DOHH2 (cell line): Measurements from ENCODE around the gene PDE6B.

Source experiments
- H3F3A ChIP-seq: fragments of 200-600 bp; sonication (generic), shearing (Covaris generic); 2 replicates; pipeline ENCODE4 v1.6.0; 2016; ENCODE audit warnings: antibody characterized with exemption, mild to moderate bottlenecking; ENCODE audit not compliant: control insufficient read depth, insufficient read depth
- H3K27ac ChIP-seq: fragments of 200-600 bp; sonication (generic); 2 replicates; pipeline ENCODE4 v1.5.1; 2014; ENCODE audit warnings: low read depth, mild to moderate bottlenecking, low read length, moderate library complexity
- H3K27me3 ChIP-seq: fragments of 200-600 bp; sonication (generic); 2 replicates; pipeline ENCODE4 v1.6.1; 2014; ENCODE audit warnings: mild to moderate bottlenecking, low read length, mixed read lengths; ENCODE audit not compliant: control insufficient read depth
- H3K36me3 ChIP-seq: fragments of 200-600 bp; sonication (generic); 2 replicates; pipeline ENCODE4 v1.6.1; 2014; ENCODE audit warnings: mild to moderate bottlenecking, low read length, moderate library complexity, mixed read lengths; ENCODE audit not compliant: control insufficient read depth
- H3K4me1 ChIP-seq: fragments of 200-600 bp; sonication (generic); 2 replicates; pipeline ENCODE4 v1.6.1; 2014; ENCODE audit warnings: mild to moderate bottlenecking, low read length, mixed read lengths; ENCODE audit not compliant: control insufficient read depth
- H3K4me2 ChIP-seq: fragments of 200-600 bp; sonication (generic); 2 replicates; pipeline ENCODE4 v1.6.0; 2014; ENCODE audit warnings: mild to moderate bottlenecking, low read length, moderate library complexity
- H3K4me3 ChIP-seq: fragments of 200-600 bp; sonication (generic); 2 replicates; pipeline ENCODE4 v1.5.1; 2014; ENCODE audit warnings: mild to moderate bottlenecking, low read length, mixed read lengths
- H3K79me2 ChIP-seq: fragments of 200-600 bp; sonication (generic); 2 replicates; pipeline ENCODE4 v1.6.1; 2014; ENCODE audit warnings: mild to moderate bottlenecking, low read length, mixed read lengths; ENCODE audit not compliant: control insufficient read depth
- H3K9me2 ChIP-seq: fragments of 200-600 bp; sonication (generic); replicated peaks from 2 replicates; pipeline ENCODE4 v1.6.1; 2014; ENCODE audit warnings: mild to moderate bottlenecking, low read length, mixed read lengths; ENCODE audit not compliant: control insufficient read depth
- H3K9me3 ChIP-seq: fragments of 200-600 bp; sonication (generic); 2 replicates; pipeline ENCODE4 v1.6.1; 2014; ENCODE audit warnings: antibody characterized with exemption, low read length, mixed read lengths; ENCODE audit not compliant: control insufficient read depth, insufficient read depth
- H4K20me1 ChIP-seq: fragments of 200-600 bp; sonication (generic); 2 replicates; pipeline ENCODE4 v1.6.0; 2014; ENCODE audit warnings: low read depth, mild to moderate bottlenecking, antibody characterized with exemption, low read length, moderate library complexity; ENCODE audit not compliant: control insufficient read depth, insufficient read depth
- EZH2phosphoT487 ChIP-seq: fragments of 200-600 bp; sonication (generic); IDR thresholded peaks from 2 replicates; pipeline ENCODE4 v1.6.1; 2017; ENCODE audit warnings: borderline replicate concordance, mild to moderate bottlenecking, antibody characterized with exemption, low read length, moderate library complexity, mixed read lengths
- TF ChIP-seq, protein P1 (sequence below): fragments of 200-600 bp; sonication (generic); IDR thresholded peaks from one replicate; pipeline ENCODE4 v1.5.1; 2014; ENCODE audit warnings: antibody characterized with exemption, mild to moderate bottlenecking, low read depth, low read length; ENCODE audit not compliant: poor library complexity, severe bottlenecking

PDE6B gene

DNA sequence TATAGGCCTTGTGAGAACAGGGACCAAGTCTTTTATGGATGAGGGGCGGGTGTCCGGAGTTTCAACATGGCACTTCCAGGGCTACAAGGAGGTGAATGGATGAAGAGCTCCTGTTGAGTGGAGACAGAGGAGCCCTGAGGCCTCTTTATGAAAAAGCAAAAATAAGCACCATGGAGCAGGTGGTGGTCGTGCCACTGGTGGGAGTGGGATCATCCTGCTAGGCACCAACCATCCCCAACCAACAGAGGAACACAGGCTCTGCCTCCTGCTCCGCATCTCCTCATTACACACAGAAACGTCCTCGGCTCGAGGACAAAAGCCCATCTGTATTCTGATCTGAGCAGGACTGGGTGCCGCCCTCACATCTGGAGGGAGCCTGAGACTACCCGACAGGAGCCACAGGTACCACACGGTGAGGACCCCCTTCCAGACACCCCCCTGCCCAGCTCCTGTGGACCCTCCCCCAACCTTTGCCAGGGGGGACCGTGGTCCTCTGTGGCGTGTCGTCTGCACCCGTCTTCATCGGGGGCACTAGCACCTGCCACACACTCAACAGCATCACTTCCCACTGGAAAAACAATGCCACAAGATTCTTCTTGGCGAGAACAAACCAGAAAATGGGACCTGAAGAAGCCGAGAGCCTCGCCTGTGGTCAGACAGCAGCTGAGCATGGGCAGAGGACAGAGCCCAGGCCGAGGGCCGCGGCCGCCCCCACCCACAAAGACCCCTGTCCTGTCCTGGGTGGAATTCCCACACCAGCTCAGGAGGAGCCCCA is 3.9 kb upstream of the PDE6B start:
- H4K20me1 ChIP-seq: no peaks in the 10 kb centered on the region
- H3K27me3 ChIP-seq: no peaks in the 10 kb centered on the region

DNA sequence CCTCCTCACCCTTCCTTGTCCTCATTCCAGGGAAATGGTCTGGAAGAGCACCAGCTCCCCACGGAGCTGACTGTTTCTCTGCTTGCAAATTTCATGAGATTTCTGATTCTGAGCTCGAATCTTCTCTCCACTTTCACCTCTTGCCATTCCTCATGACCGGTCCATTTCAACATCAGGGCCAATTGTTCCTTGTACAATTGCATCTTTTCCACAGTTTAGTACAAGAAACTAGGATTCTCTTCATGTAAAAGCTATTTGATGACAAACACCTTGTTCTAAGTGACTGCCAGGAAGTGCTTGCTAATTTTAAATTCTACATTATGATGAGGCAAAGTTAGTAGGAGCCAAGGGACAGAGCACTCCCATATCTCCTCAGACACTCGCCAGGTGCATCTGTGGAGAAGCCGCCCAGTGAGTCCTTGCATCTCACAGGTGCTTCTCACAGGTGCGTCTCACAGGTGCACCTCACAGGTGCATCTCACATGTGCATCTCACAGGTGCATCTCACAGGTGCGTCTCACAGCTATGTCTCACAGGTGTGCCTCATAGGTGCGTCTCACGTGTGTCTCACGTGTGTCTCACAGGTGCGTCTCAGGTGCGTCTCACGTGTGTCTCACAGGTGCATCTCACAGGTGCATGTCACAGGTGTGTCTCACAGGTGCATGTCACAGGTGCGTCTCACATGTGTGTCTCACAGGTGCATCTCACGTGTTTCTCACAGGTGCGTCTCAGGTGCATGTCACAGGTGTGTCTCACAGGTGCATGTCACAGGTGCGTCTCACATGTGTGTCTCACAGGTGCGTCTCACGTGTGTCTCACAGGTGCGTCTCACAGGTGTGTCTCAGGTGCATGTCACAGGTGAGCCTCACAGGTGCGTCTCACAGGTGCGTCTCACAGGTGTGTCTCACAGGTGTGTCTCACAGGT is 3.0 kb upstream of the PDE6B start:
- Histone ChIP-seq H3K79me2 (no peaks in the 10 kb centered on the region), H3F3A (no peaks in the 10 kb centered on the region), H4K20me1 (no peaks in the 10 kb centered on the region), H3K27me3 (no peaks in the 10 kb centered on the region), H3K4me2 (no peak overlapping the region), H3K36me3 (no peaks in the 10 kb centered on the region), H3K27ac (no peak overlapping the region), H3K9me2 (no peaks in the 10 kb centered on the region), H3K4me1 (no peaks in the 10 kb centered on the region), H3K9me3 (peaks cover 26% of the 10 kb centered on the region; the same call in 1 of the 2 replicates), H3K4me3 (no peak overlapping the region)
- TF ChIP-seq EZH2phosphoT487: no peak
- TF ChIP-seq, protein P1, sequence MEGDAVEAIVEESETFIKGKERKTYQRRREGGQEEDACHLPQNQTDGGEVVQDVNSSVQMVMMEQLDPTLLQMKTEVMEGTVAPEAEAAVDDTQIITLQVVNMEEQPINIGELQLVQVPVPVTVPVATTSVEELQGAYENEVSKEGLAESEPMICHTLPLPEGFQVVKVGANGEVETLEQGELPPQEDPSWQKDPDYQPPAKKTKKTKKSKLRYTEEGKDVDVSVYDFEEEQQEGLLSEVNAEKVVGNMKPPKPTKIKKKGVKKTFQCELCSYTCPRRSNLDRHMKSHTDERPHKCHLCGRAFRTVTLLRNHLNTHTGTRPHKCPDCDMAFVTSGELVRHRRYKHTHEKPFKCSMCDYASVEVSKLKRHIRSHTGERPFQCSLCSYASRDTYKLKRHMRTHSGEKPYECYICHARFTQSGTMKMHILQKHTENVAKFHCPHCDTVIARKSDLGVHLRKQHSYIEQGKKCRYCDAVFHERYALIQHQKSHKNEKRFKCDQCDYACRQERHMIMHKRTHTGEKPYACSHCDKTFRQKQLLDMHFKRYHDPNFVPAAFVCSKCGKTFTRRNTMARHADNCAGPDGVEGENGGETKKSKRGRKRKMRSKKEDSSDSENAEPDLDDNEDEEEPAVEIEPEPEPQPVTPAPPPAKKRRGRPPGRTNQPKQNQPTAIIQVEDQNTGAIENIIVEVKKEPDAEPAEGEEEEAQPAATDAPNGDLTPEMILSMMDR: no peak

More for the DNA sequence above, 3.9 kb upstream of the PDE6B start:
- H3K4me1 ChIP-seq: no peaks in the 10 kb centered on the region
- H3K27ac ChIP-seq: no peak overlapping the region
- H3F3A ChIP-seq: no peaks in the 10 kb centered on the region
- no peak overlapping the region for H3K4me3 ChIP-seq
- no peaks in the 10 kb centered on the region for H3K9me2 ChIP-seq
- H3K79me2 ChIP-seq: no peaks in the 10 kb centered on the region
- H3K36me3 ChIP-seq: no peaks in the 10 kb centered on the region
- peaks cover 26% of the 10 kb centered on the region; the same call in 1 of the 2 replicates for H3K9me3 ChIP-seq
- TF ChIP-seq EZH2phosphoT487: no peak
- TF ChIP-seq, protein P1: no peak
- H3K4me2 ChIP-seq: no peak overlapping the region

DNA sequence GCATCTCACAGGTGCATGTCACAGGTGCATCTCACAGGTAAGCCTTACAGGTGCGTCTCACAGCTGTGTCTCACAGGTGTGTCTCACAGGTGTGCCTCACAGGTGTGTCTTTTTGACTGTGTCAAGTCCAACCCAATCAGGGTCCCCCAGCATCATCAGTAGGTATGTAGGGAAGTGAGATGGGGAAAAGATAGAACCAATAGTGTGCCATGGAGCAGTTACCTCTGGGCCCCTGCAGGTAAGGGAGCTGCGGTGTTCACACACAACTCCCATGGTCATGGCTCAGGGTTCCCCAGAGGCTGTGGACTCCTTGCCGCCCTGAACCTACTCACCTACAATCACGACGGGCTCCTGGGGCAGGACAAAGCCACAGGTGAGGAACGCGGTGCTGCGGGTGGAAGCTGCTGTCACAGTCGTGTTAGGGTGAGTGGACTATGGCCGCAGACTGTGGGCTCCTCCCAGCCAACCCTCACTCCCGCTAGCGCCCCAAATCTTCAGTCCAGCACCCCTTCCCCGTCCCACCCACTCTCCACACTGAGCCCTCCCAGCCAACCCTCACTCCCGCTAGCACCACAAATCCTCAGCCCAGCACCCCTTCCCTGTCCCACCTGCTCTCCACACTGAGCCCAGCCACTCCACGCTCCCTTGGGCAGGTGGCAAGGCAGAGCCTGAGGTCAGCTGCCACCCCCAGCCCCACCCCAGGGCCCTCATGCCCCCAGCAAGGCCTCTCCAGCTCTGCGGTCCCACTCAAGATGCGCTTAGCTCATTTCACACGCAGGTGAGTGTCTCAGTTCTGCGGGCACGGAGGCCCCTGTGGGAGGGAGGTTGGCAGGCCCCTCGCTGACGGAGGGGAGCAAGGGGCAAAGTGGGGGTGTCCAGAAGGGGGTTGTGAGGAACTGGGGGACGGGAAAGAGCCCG is 2.1 kb upstream of the PDE6B start:
- Histone ChIP-seq H3K4me3 (no peak overlapping the region), H3K9me3 (peaks cover 26% of the 10 kb centered on the region; the same call in 1 of the 2 replicates), H3K36me3 (no peaks in the 10 kb centered on the region), H3K27ac (no peak overlapping the region), H3K27me3 (no peaks in the 10 kb centered on the region), H3K79me2 (no peaks in the 10 kb centered on the region), H3F3A (no peaks in the 10 kb centered on the region), H3K4me2 (no peak overlapping the region), H4K20me1 (no peaks in the 10 kb centered on the region), H3K9me2 (no peaks in the 10 kb centered on the region), H3K4me1 (no peaks in the 10 kb centered on the region)
- no peak for TF ChIP-seq EZH2phosphoT487
- TF ChIP-seq, protein P1: no peak
